HG02981 (cell line): ENCODE results near the gene FUT2.

Experiments
- ATAC-seq: cut with Tn5 transposase; IDR thresholded peaks from one replicate; pipeline ENCODE4 v1.9.1; 2021; ENCODE audit warnings: mild to moderate bottlenecking, moderate library complexity; ENCODE audit not compliant: unreplicated experiment

Gene FUT2

DNA sequence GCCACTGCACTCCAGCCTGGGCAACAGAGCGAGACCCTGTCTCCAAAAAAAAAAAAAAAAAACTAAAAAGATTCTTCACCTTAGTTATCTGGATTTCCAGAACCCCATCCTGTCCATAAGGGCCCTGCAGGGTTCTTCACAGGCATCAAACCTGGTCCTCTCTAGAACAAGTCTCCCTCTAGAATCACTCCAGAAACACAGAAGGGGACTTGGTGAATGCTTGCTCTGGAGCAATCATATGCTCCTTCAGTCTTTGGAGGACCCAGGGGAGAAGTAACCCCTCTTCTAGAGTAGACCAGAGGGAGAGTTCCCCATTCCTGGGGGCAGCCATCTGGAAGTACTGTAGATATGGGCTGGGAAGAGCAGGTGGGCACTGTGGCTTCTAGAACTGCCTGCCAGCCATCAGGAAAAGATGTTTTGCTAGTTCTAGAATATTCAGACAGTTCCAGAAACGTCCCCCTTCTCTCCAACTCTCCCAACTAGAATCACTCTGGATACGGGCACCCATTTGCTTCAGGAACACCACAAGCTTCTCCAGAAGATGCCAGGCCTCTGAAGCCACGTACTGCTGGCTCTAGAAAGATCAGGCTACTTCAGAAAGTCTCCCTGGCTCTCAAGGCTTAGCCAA, 53.9 kb downstream of the FUT2 start:
- ATAC-seq, result no peak

DNA sequence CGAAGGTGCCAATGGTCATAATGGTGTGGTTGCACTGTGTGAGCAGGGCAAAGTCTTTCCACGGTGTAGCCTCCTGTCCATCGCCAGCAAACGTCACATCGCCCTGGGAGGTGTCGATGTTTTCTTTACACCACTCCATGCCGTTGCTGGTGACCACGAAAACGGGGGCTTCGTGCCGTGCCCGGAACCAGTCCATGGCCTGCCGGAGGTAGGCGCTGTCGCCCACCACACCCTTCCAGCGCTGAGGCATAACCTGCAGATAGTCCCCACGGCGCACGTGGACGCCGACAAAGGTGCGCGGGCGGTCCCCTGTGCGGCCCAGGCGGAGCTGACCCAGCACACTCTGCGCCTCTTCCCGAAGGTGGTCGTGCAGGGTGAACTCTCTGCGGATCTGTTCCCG, 54.6 kb downstream of the FUT2 start:
- no peak for ATAC-seq

DNA sequence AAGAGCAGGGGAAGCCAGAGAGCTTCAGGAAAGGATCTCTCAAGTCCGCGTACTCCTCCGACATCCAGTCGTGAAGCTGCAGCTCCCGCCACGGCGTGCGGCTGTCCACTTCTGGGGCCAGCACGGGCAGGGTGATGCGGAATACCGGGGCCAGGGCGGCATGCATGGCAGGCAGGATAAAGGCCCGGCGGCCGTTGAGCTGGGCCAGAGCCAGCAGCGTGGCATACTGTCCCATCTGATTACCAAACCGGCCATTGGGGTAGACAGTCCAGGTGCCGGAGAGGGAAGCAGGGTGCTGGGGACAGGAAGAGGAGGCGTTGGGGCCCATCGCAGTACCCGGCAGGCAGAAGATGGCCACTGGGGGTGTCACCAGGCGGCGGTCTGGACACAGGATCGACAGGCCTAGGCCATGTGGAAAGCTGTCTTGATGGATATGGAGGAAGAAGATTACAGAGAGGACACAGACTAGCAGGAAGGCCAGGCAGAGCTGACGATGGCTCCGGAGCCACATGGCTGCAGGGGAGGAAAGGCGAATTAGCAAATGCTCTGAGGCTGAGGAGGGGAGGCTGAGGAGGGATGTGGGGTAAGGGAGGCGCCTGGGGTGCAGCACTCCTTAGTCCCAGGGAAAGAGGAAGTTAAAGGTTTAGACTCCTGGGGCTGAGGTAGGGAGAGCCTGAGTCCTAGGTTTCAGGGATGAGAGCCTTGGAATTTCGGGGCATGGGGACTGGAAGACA, 55.2 kb downstream of the FUT2 start:
- no peak for ATAC-seq

DNA sequence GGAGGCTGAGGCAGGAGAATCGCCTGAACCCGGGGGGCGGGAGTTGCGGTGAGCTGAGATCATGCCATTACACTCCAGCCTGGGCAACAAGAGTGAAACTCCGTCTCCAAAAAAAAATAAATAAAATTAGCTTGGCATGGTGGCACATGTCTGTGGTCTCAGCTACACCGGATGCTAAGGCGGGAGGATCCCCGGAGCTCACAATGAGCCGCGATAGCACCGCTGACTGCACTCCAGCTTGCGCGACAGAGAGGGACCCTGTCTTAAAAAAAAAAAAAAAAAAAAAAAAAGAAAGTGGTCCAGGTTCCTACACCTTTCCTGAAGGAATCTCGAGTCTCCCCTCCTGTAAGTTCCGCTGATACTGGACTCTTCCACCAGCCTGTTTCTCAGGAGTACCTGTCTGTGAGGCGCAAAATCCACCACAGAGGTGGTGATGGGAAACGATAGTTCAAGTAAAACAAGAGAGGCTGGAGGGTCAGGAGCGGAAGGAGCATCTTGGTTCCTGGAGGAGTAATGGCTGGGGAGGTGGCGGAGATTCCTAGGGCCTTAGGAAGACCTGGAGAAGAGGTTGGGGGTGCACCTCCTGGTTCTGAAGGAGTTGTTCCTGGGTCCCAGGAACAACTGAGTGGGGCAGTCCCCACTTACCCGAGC, 56.2 kb downstream of the FUT2 start:
- ATAC-seq, result no peak

DNA sequence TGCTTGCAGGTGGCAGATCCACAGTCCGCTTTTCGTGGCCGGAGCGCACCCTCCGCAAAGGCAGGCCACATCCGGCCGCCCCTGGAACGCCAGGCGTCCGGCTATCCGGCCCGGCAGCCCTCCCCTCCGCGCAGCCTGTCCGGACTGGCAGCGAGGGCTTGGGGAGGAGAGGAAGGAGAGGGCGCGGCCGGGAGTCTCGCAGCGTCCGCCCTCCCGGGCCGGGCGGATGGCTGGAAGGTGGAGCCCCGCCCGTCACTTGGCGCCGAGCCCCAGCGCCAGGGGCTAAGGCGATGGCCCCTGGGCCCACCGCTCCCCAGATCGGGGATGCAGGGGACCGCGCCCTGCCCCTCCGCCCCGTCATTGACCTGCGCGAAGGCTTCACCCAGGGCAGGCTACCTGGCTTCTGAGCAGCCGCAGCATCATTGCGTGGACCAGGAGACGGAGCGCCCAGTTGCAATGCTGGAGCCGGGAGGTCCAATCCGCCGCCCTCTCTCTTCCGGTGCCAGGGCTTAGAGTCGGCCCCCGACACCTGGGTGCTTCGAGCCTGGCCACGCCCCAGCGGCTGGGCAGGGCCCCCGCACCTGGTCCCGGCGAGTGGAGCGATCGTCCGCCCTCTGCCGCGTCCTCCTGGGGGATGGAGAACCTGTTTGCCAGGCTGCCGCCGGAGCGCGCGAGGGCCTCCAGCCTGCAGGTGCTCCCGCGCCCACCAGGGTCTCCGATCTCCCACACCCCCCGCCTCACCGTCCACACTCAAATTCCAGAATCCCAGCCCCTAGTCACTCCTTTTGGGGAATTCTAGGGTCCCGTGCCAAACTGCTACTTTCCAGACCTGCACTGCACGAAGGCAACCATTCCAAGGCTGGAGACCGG, 57.0 kb downstream of the FUT2 start, which contains the start of gene FUT1:
FUT1 (minus strand) TSS at position 146 of the 870 bp plus-strand sequence. CDS start 1,360 bp downstream, outside the sequence.
- no peak for ATAC-seq

DNA sequence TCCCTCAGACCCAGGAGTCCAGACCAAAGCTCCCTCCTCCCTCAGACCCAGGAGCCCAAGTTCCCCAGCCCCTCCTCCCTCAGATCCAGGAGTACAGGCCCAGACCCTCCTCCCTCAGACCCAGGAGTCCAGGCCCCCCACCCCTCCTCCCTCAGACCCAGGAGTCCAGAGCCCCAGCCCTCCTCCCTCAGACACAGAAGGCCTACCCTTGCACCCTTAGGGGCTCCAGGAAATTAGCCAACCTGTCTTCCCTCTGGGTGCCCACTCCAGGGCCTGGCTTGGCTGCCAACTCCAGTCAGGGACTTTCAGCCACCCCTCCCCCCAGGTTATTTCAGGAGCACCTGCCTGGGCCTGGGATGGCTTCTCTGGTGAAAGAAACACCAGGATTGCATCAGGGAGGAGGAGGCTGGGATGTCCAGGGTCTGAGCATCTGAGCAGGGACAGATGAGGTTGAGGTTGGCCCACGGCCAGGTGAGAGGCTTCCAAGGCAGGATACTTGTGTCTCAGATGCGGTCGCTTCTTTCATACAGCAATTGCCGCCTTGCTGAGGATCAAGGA, 59.4 kb downstream of the FUT2 start, which contains the start of gene FGF21:
FGF21 (plus strand) TSS at position 441 of the 558 bp plus-strand sequence. CDS start 713 bp downstream, outside the sequence.
- no peak for ATAC-seq
